ENCODE data around the gene DYNC1I1. TPM values are rescaled to one million over a fixed set of nuclear protein-coding genes. Genes with fewer than 3 reads are reported as not detected.

Gene DYNC1I1
- total RNA-seq, 1 donor from 2014 or later = 11.0 TPM

DNA sequence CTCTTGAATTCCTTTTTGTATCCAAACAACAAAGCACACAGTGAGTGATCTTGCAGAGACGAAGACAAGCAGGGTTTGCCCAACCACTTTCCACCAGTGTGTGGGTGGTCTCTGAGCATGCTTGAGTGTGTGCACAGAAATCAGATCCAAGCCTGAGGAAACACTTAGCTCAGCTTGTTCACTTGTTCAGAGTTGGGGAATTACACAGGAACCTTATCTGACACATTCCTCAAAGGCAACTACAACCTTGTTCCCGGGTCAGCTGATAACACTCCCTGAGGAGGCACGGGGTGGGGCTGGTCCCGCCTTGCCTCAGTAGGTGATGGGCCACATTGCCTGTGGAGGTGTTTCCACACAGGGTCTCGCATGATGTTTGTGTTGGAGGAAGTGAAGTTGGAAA is 216.9 kb downstream of the DYNC1I1 start:
- no peaks in the 10 kb centered on the region for H3K27me3 Mint-ChIP-seq (ENCODE audit: unreplicated experiment)
- H3K9me3 Mint-ChIP-seq (ENCODE audit: unreplicated experiment) = no peaks in the 10 kb centered on the region
- H3K27ac Mint-ChIP-seq (ENCODE audit: unreplicated experiment) = no peak overlapping the region
- DNase-seq = no peak
- H3K4me3 Mint-ChIP-seq (ENCODE audit: unreplicated experiment) = no peak overlapping the region
- no peaks in the 10 kb centered on the region for H3K4me1 Mint-ChIP-seq (ENCODE audit: low read depth, unreplicated experiment)
- H3K36me3 Mint-ChIP-seq (ENCODE audit: unreplicated experiment) = no peaks in the 10 kb centered on the region
- TF ChIP-seq, protein P1, sequence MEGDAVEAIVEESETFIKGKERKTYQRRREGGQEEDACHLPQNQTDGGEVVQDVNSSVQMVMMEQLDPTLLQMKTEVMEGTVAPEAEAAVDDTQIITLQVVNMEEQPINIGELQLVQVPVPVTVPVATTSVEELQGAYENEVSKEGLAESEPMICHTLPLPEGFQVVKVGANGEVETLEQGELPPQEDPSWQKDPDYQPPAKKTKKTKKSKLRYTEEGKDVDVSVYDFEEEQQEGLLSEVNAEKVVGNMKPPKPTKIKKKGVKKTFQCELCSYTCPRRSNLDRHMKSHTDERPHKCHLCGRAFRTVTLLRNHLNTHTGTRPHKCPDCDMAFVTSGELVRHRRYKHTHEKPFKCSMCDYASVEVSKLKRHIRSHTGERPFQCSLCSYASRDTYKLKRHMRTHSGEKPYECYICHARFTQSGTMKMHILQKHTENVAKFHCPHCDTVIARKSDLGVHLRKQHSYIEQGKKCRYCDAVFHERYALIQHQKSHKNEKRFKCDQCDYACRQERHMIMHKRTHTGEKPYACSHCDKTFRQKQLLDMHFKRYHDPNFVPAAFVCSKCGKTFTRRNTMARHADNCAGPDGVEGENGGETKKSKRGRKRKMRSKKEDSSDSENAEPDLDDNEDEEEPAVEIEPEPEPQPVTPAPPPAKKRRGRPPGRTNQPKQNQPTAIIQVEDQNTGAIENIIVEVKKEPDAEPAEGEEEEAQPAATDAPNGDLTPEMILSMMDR (IDR thresholded peaks at IDR 0.05; ENCODE audit: partially characterized antibody, unreplicated experiment) = no peak

DNA sequence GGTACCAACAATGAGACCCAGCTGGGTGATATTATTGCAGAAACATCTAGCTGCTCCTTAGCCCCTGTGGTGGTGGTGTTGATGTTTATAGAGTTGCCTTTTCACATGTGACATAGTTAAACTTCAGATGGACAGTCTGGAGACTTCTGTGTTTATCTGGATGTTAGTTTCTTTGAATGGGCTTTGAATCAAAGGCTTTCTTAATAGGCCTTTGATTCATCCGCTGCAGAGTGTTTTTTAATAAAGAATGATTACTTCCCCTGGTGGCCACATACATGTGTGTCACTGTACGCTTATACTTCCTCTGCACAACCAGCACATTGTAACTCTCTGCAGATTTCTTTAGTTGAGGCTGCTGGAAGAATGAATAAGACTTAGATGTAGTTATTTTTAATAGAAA is 221.0 kb downstream of the DYNC1I1 start:
- DNase-seq = no peak

DNA sequence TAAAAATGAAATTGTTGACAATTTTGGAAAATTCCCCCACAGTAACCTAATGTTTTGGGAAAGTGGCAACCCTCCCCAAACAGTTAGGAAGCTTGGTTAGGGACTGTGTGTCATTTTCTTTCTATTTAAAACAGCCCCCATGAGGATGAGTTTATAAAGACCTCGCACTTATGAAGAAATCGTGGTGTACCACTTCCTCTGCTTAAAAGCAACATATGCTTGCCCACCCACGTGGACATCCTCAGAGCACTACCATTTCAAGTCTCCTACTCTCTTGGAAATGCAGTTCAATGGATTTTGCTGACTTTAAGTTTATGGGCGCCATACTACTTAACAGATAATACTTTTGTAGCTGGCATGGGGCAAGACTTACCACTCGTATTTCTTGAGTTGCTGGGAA is 223.8 kb downstream of the DYNC1I1 start:
- Mint-ChIP-seq H3K27ac (ENCODE audit: unreplicated experiment) (no peak overlapping the region), H3K4me1 (ENCODE audit: low read depth, unreplicated experiment) (peaks cover 3% of the 10 kb centered on the region)

More for the DNA sequence above, 221.0 kb downstream of the DYNC1I1 start:
- Mint-ChIP-seq H3K36me3 (ENCODE audit: unreplicated experiment) (no peaks in the 10 kb centered on the region), H3K9me3 (ENCODE audit: unreplicated experiment) (no peaks in the 10 kb centered on the region), H3K4me3 (ENCODE audit: unreplicated experiment) (no peak overlapping the region), H3K27me3 (ENCODE audit: unreplicated experiment) (no peaks in the 10 kb centered on the region), H3K27ac (ENCODE audit: unreplicated experiment) (no peak overlapping the region), H3K4me1 (ENCODE audit: low read depth, unreplicated experiment) (no peaks in the 10 kb centered on the region)
- TF ChIP-seq, protein P1 (IDR thresholded peaks at IDR 0.05; ENCODE audit: partially characterized antibody, unreplicated experiment) = no peak

DNA sequence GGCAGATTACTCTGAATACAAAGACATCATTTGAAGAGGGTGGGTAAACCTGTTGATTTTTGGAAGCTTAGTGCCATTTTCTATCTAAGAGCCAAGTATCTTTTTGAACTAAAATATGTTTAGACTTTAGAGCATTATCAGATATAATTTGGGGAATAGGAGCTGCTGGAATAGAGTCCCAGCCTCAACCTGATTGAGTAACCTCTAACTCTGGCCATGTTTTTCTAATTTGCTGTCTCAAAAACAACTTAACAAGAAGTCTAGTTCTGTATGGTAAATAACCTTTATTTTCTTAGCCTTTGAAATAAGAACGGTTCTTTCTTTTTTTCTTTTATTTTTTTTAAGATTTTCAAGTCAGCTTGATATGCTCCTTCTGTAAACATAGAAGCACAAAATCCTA is 224.5 kb downstream of the DYNC1I1 start:
- TF ChIP-seq, protein P1 (IDR thresholded peaks at IDR 0.05; ENCODE audit: partially characterized antibody, unreplicated experiment) = no peak
- Mint-ChIP-seq H3K36me3 (ENCODE audit: unreplicated experiment) (no peaks in the 10 kb centered on the region), H3K27ac (ENCODE audit: unreplicated experiment) (no peak overlapping the region), H3K4me3 (ENCODE audit: unreplicated experiment) (no peak overlapping the region), H3K4me1 (ENCODE audit: low read depth, unreplicated experiment) (peaks cover 3% of the 10 kb centered on the region), H3K9me3 (ENCODE audit: unreplicated experiment) (no peaks in the 10 kb centered on the region), H3K27me3 (ENCODE audit: unreplicated experiment) (no peaks in the 10 kb centered on the region)
- no peak for DNase-seq

More for the DNA sequence above, 223.8 kb downstream of the DYNC1I1 start:
- Mint-ChIP-seq H3K27me3 (ENCODE audit: unreplicated experiment) (no peaks in the 10 kb centered on the region), H3K36me3 (ENCODE audit: unreplicated experiment) (no peaks in the 10 kb centered on the region), H3K4me3 (ENCODE audit: unreplicated experiment) (no peak overlapping the region), H3K9me3 (ENCODE audit: unreplicated experiment) (no peaks in the 10 kb centered on the region)
- TF ChIP-seq, protein P1 (IDR thresholded peaks at IDR 0.05; ENCODE audit: partially characterized antibody, unreplicated experiment) = no peak
- no peak for DNase-seq

DNA sequence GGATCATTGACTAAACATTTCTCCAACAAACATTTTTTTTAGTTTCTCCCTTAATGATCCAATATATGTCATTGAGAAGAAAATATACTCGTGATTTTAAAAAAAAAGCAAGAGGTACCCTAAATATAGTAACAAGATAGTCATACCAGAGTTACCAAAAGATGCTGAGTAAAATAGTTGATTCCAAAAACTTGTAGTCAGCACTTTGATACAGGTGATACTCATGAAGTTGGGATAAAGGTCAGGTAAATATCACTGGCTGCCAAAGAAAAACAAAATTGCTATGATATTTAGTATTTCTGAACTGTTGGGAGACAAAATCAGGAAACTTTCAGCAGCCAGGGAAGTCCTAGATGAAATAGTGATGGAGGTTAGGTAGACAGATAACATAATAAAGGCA is 225.3 kb downstream of the DYNC1I1 start:
- H3K4me3 Mint-ChIP-seq (ENCODE audit: unreplicated experiment) = no peak overlapping the region
- no peaks in the 10 kb centered on the region for H3K36me3 Mint-ChIP-seq (ENCODE audit: unreplicated experiment)
- DNase-seq = no peak
- TF ChIP-seq, protein P1 (IDR thresholded peaks at IDR 0.05; ENCODE audit: partially characterized antibody, unreplicated experiment) = no peak
- H3K27me3 Mint-ChIP-seq (ENCODE audit: unreplicated experiment) = no peaks in the 10 kb centered on the region
- no peaks in the 10 kb centered on the region for H3K9me3 Mint-ChIP-seq (ENCODE audit: unreplicated experiment)
- H3K4me1 Mint-ChIP-seq (ENCODE audit: low read depth, unreplicated experiment) = peaks cover 3% of the 10 kb centered on the region
- H3K27ac Mint-ChIP-seq (ENCODE audit: unreplicated experiment) = no peak overlapping the region
